ENCODE data around the gene NME7.
"Not testable (repeated sequence)": the region's sequence is repeated elsewhere in the genome, so short reads cannot be mapped to it uniquely, and the experiment has no call there.

The NME7 gene

GRCh38 chr1:169300854-169301253 lies 66.7 kb downstream of the NME7 start:
- TF ChIP-seq, protein P1, sequence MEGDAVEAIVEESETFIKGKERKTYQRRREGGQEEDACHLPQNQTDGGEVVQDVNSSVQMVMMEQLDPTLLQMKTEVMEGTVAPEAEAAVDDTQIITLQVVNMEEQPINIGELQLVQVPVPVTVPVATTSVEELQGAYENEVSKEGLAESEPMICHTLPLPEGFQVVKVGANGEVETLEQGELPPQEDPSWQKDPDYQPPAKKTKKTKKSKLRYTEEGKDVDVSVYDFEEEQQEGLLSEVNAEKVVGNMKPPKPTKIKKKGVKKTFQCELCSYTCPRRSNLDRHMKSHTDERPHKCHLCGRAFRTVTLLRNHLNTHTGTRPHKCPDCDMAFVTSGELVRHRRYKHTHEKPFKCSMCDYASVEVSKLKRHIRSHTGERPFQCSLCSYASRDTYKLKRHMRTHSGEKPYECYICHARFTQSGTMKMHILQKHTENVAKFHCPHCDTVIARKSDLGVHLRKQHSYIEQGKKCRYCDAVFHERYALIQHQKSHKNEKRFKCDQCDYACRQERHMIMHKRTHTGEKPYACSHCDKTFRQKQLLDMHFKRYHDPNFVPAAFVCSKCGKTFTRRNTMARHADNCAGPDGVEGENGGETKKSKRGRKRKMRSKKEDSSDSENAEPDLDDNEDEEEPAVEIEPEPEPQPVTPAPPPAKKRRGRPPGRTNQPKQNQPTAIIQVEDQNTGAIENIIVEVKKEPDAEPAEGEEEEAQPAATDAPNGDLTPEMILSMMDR (IDR thresholded peaks at IDR 0.05; ENCODE audit: low read depth, low read length), result no peak
- DNase-seq (ENCODE audit: extremely low read depth, low read depth), result no peak

DNA sequence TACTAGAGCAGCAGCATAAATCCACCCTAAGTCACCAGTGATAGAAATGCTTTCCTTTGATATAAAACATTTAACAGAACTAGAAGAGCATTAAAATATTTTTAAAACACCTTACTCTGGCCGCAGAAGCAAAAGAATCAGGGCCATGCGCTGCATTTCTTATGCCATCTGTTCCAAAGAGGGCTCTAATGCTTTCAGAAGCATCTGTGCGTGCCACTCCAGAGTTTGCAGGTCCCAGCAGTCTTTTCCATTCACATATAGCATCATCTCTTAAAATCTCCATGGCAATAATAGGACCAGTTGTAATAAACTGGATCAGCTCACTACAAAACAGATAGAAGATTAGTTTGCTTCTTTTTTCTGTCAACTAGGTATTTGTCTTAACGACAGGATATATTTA lies 69.2 kb downstream of the NME7 start:
- no peak for DNase-seq (ENCODE audit: extremely low read depth, low read depth)
- TF ChIP-seq, protein P1 (IDR thresholded peaks at IDR 0.05; ENCODE audit: low read depth, low read length), result no peak

DNA sequence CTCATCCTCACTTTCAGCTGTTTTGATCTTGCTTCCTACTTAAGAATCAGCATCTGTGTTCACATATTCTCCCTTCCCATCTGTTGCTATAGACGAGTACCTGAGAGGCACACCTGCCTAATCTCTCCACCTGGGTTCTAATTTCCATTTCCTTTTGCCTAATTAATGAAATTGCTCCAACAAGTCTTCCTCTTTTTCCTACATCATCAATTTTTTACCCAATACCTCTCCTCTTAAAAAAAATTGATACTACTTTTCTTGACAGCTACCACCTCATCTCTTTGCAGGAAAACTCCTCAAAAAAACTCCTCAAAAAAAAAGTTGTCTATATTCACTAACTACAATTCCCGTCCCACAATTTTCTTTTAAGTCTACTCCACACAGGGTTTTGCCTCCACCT lies 71.8 kb downstream of the NME7 start:
- TF ChIP-seq, protein P1 (IDR thresholded peaks at IDR 0.05; ENCODE audit: low read depth, low read length), result no peak
- DNase-seq (ENCODE audit: extremely low read depth, low read depth), result no peak

DNA sequence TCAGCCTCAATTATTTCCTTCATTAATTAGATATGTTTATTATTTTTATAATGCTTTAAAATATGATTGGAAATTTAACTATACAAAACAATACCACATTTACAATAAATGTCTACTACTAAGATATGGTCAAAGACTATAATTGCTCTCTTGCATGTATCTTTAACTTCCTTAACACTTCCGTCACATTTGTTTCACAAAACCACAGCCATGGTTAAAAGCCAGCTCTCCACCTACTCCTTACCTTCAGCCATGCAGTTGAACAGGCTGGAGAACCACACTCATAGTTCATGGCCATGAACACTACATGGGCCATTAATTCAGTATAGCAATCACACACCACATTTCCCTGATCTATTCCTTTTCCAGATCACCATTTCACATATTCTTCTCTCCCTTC lies 72.2 kb downstream of the NME7 start:
- TF ChIP-seq, protein P1 (IDR thresholded peaks at IDR 0.05; ENCODE audit: low read depth, low read length), result no peak
- DNase-seq (ENCODE audit: extremely low read depth, low read depth), result no peak

DNA sequence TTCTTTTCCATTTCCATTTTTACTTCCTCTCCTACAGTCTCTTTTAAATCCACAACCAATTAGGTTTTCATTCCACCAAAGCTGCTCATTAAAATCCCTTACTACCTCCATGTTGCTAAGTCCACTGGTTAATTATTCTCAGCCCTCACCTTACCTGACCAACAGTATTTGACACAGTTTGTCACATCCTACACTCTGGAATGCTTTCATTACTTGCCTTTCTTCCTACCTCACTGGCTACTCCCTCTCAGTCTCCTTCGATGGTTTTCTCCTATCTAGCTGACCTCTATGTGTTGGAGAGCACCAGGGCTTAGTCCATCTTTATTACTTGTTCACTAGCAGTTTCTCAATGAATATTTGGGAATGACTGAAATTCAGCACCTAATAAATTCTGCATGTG lies 78.6 kb downstream of the NME7 start:
- TF ChIP-seq, protein P1 (IDR thresholded peaks at IDR 0.05; ENCODE audit: low read depth, low read length), result no peak
- no peak for DNase-seq (ENCODE audit: extremely low read depth, low read depth)

GRCh38 chr1:169288011-169288414 lies 79.6 kb downstream of the NME7 start:
- no peak for DNase-seq (ENCODE audit: extremely low read depth, low read depth)
- TF ChIP-seq, protein P1 (IDR thresholded peaks at IDR 0.05; ENCODE audit: low read depth, low read length), result no peak

DNA sequence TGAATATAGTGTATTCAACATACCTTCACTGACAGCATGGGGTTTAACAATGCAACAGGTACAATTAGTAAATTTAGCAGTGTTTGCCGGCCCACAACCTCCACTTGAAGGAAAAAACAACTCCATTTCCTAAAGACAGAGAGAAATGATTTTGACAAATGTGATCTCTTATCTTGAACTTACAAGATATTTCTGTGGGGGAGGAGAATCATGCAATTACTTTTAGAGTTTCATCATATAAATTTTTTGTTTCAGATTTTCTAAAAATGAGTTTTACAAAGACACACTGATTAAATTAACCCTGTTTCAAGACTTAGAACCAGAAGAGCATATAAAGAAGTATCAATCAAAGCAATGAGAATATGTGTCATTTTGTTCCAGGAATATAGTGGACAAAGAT lies 80.3 kb downstream of the NME7 start:
- no peak for DNase-seq (ENCODE audit: extremely low read depth, low read depth)
- TF ChIP-seq, protein P1 (IDR thresholded peaks at IDR 0.05; ENCODE audit: low read depth, low read length), result no peak

- not testable (repeated sequence) for DNase-seq (ENCODE audit: extremely low read depth, low read depth)
Measured at GRCh38 chr1:169281562-169281961, 86.0 kb downstream of the NME7 start.

All from AG09319 (cell line).